ACC112 (cell line): ENCODE results near the gene EXOC5.

Source experiments
- H2AFZ ChIP-seq: fragments of 200-600 bp; sonication (generic); one replicate; pipeline ENCODE4 v1.6.0; 2017; ENCODE audit warnings: antibody characterized with exemption, low read length; ENCODE audit not compliant: unreplicated experiment
- H3K27ac ChIP-seq: fragments of 200-600 bp; sonication (generic); 2 replicates; pipeline ENCODE4 v1.5.1; 2014; ENCODE audit warnings: low read depth, mild to moderate bottlenecking, antibody characterized with exemption, low read length, moderate library complexity
- H3K27me3 ChIP-seq: fragments of 200-600 bp; sonication (generic); 2 replicates; pipeline ENCODE4 v1.6.1; 2014; ENCODE audit warnings: mild to moderate bottlenecking, antibody characterized with exemption, low read length, moderate library complexity, mixed read lengths; ENCODE audit not compliant: insufficient read depth
- H3K36me3 ChIP-seq: fragments of 200-600 bp; sonication (generic); 2 replicates; pipeline ENCODE4 v1.6.1; 2016; ENCODE audit warnings: mild to moderate bottlenecking, antibody characterized with exemption, low read length, moderate library complexity, mixed read lengths; ENCODE audit not compliant: insufficient read depth
- H3K4me1 ChIP-seq: fragments of 200-600 bp; sonication (generic); one replicate; pipeline ENCODE4 v1.6.1; 2016; ENCODE audit warnings: low read length, mixed read lengths; ENCODE audit not compliant: insufficient read depth, unreplicated experiment, control insufficient read depth
- H3K4me3 ChIP-seq: fragments of 200-600 bp; sonication (generic); 2 replicates; pipeline ENCODE4 v1.5.1; 2014; ENCODE audit warnings: mild to moderate bottlenecking, low read depth, low read length
- H3K79me2 ChIP-seq: fragments of 200-600 bp; sonication (generic); one replicate; pipeline ENCODE4 v1.6.0; 2016; ENCODE audit warnings: low read length; ENCODE audit not compliant: control insufficient read depth, unreplicated experiment, insufficient read depth

The EXOC5 gene

DNA sequence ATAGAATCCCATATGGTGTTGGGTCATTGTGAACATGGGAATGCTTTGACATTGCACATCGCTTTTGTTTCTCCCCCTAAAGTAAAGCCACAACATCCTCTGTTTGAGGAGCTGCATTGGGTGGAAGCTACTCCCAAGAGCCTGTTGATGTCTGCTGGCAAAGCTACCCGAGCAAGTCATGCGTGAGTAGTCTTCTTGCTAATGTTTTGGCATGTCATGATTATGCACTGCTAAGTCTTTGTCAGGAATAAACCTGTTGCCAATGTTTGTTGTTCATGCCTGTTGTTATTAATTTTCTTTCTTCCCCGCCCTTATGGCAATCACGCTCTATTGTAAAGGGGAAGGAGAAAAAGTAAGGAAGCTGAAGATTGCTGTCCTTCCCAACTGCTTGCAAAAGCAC is 97.3 kb downstream of the EXOC5 start:
- H2AFZ ChIP-seq, result no peak overlapping the region
- H3K4me3 ChIP-seq, result no peak overlapping the region
- H3K79me2 ChIP-seq, result no peaks in the 10 kb centered on the region
- no peaks in the 10 kb centered on the region for H3K4me1 ChIP-seq
- no peak overlapping the region for H3K27ac ChIP-seq
- no peaks in the 10 kb centered on the region for H3K36me3 ChIP-seq
- peaks cover 56% of the 10 kb centered on the region for H3K27me3 ChIP-seq

DNA sequence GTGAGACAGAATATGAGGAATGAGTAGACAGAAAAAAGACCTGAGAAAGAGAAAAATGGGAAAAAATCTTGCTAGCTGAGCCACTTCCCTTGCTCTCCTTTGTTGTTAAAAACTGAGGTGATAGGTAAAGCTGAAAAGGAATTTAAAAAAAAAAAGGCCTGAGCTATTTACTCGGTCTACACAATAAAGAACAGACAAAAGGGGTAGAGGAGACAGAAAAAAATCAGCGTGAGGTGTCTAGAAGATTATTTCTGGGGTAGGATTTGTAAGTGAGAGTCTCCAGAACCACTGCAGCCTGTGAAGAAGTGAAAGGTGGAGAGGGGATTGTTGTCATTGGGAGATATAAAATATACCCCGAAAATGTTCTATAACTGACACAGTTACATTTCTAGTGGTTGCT is 98.8 kb downstream of the EXOC5 start:
- no peak overlapping the region for H3K27ac ChIP-seq

DNA sequence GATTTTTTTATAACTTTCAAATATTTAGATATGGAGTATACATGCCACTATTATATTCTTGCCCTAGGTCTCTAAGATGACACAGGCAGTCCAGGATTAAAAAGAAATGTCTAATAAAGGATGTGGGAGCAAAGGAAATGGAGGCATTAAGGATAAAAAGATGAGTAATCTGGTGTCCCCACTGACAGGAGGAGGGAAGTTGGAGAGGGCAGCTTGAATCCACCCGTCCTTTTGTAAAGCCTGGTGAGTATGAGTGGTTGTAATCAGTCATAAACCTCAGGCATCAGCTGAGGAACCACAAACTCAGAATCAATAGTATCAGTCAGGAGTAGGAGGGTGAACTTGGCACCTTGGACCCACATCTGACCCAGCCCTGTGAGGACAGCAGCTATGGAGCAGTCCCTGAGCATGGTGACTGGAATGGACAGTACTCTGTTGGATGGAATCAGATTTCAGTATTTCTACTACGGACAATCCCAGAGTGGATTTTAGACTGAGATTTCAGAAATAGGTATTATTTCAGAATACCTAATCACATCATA is 100.5 kb downstream of the EXOC5 start:
- Histone ChIP-seq H3K36me3 (no peaks in the 10 kb centered on the region), H3K4me1 (no peaks in the 10 kb centered on the region), H3K79me2 (no peaks in the 10 kb centered on the region), H3K4me3 (no peak overlapping the region), H3K27me3 (peaks cover 33% of the 10 kb centered on the region), H2AFZ (no peak overlapping the region), H3K27ac (no peak overlapping the region)

More for the DNA sequence above, 98.8 kb downstream of the EXOC5 start:
- Histone ChIP-seq H3K36me3 (no peaks in the 10 kb centered on the region), H3K27me3 (peaks cover 42% of the 10 kb centered on the region), H3K4me1 (no peaks in the 10 kb centered on the region), H3K79me2 (no peaks in the 10 kb centered on the region), H2AFZ (no peak overlapping the region), H3K4me3 (no peak overlapping the region)

DNA sequence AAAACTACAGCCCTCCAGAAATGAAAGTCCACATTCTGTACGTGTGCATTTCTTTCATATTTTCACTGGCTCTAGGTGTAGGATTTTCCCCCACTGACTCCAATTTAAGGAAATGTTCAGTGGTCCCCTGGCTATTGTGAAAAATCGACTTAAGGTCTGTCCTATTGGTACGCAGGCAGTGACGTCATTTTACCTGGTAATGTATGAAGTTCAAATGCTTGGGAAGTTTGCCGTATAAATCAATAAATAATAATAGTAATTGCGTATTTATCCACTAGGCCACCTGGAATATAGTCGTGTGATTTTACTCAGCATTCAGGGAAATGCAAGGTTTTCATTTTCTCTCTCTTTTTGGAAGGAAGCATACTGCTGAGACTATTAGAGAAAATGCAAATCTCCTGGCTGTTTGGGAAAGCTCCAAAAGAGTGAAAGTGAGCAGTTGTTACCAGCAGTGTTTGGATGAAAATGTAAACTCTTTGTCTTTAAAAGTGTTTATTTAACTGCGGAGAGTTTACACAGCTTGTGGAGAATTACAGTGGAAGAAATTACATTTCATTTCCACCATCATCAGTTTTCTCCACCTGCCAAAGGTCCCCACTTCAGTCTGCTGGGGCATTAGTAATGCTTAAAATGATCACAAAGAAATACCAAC is 107.0 kb downstream of the EXOC5 start:
- Histone ChIP-seq H2AFZ (no peak overlapping the region), H3K27ac (no peak overlapping the region)

DNA sequence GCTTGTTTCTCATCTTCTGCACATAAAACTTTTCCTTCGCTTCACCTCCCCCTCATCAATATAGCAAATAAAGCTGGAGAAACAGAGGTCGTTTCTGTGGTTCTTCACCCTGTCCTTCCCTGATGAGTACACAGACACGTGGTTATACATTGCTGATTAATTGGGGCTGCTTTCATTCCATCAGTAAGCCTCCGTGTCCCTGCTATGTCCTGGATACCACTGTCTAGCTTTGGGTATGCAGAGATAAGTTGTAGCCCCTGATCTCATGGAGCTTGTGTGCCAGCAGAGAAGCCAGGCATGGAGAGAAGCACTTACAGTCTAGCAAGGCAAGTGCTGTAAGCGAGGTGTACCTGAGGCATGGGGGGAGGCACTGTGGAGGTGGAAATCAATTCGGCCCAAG is 108.4 kb downstream of the EXOC5 start:
- H3K4me1 ChIP-seq, result no peaks in the 10 kb centered on the region
- H3K36me3 ChIP-seq, result no peaks in the 10 kb centered on the region
- H3K27ac ChIP-seq, result no peak overlapping the region
- H3K79me2 ChIP-seq, result no peaks in the 10 kb centered on the region
- H3K27me3 ChIP-seq, result peaks cover 45% of the 10 kb centered on the region
- H3K4me3 ChIP-seq, result no peak overlapping the region
- H2AFZ ChIP-seq, result no peak overlapping the region

More for the DNA sequence above, 107.0 kb downstream of the EXOC5 start:
- no peaks in the 10 kb centered on the region for H3K36me3 ChIP-seq
- no peak overlapping the region for H3K4me3 ChIP-seq
- H3K79me2 ChIP-seq, result no peaks in the 10 kb centered on the region
- H3K27me3 ChIP-seq, result peaks cover 42% of the 10 kb centered on the region
- H3K4me1 ChIP-seq, result no peaks in the 10 kb centered on the region

DNA sequence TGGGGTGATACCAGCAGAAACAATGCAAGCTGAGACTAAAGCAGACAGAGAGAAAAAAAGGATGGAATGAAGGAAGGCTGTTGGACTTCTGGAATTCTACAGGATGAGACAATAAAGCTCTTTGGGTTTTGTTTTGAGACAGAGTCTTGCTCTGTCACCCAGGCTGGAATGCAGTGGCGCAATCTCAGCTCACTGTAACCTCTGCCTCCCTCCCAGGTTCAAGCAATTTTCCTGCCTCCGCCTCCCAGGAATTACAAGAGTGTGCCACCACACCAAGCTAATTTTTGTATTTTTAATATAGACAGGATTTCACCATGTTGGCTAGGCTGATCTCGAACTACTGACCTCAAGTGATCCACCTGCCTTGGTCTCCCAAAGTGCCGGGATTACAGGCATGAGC is 115.4 kb downstream of the EXOC5 start:
- no peaks in the 10 kb centered on the region for H3K79me2 ChIP-seq

More for the DNA sequence above, 115.4 kb downstream of the EXOC5 start:
- Histone ChIP-seq H3K27me3 (peaks cover 42% of the 10 kb centered on the region), H3K4me3 (no peak overlapping the region), H3K4me1 (no peaks in the 10 kb centered on the region), H3K36me3 (no peaks in the 10 kb centered on the region), H3K27ac (no peak overlapping the region), H2AFZ (no peak overlapping the region)
